DND-41 (cell line): ENCODE results near the gene FAM83G.

Source experiments
- ATAC-seq: fragments of 200-7000 bp; cut with Tn5 transposase; 3 replicates; pipeline ENCODE4 v1.9.1; 2021; ENCODE audit warnings: low read depth; ENCODE audit not compliant: insufficient read depth
- DNase-seq: peaks from one replicate; pipeline ENCODE4 v3.0.0-alpha.2; 2020
- H2AFZ ChIP-seq: 2 replicates; pipeline ENCODE4 v1.6.0; 2012; ENCODE audit warnings: low read depth, low read length
- H3K27ac ChIP-seq: 2 replicates; pipeline ENCODE4 v1.5.1; 2012; ENCODE audit warnings: low read length, inconsistent platforms
- H3K27me3 ChIP-seq: fragments of 200-600 bp; sonication (generic); 2 replicates; pipeline ENCODE4 v1.6.0; 2012; ENCODE audit warnings: low read length, mild to moderate bottlenecking, inconsistent platforms; ENCODE audit not compliant: insufficient read depth, poor library complexity
- H3K36me3 ChIP-seq: 2 replicates; pipeline ENCODE4 v1.5.1; 2012; ENCODE audit warnings: low read length, inconsistent platforms; ENCODE audit not compliant: insufficient read depth
- H3K4me1 ChIP-seq: 2 replicates; pipeline ENCODE4 v1.5.1; 2012; ENCODE audit warnings: mild to moderate bottlenecking, low read length; ENCODE audit not compliant: insufficient read depth
- H3K4me2 ChIP-seq: 2 replicates; pipeline ENCODE4 v1.6.0; 2012; ENCODE audit warnings: mild to moderate bottlenecking, moderate library complexity, low read length, inconsistent platforms; ENCODE audit not compliant: insufficient read depth
- H3K4me3 ChIP-seq, 2 experiments: fragments of 200-600 bp in 1 of 2; shearing (Covaris generic) in 1 of 2; 2 replicates each; pipeline ENCODE4 v1.5.1; 2012 to 2016; ENCODE audit warnings: inconsistent platforms in 2 of 2, low read length in 2 of 2, mild to moderate bottlenecking in 2 of 2, low read depth in 1 of 2, moderate library complexity in 1 of 2
- H3K79me2 ChIP-seq: 2 replicates; pipeline ENCODE4 v1.6.0; 2012; ENCODE audit warnings: low read length, inconsistent platforms; ENCODE audit not compliant: insufficient read depth
- H3K9ac ChIP-seq: 2 replicates; pipeline ENCODE4 v1.6.0; 2012; ENCODE audit warnings: low read depth, mild to moderate bottlenecking, inconsistent platforms, low read length, moderate library complexity
- H3K9me3 ChIP-seq: 2 replicates; pipeline ENCODE4 v1.5.1; 2012; ENCODE audit warnings: low read length, moderate library complexity, mild to moderate bottlenecking, inconsistent platforms; ENCODE audit not compliant: insufficient read depth, severe bottlenecking
- H4K20me1 ChIP-seq: 2 replicates; pipeline ENCODE4 v1.6.0; 2012; ENCODE audit warnings: low read length; ENCODE audit not compliant: insufficient read depth
- EZH2 ChIP-seq: IDR thresholded peaks from 3 replicates; pipeline ENCODE4 v1.6.1; 2012; ENCODE audit warnings: borderline replicate concordance, low read depth, mild to moderate bottlenecking, moderate library complexity, low read length, inconsistent platforms; ENCODE audit not compliant: severe bottlenecking
- TF ChIP-seq, protein P1 (sequence below): IDR thresholded peaks from 2 replicates; pipeline ENCODE4 v1.5.1; 2012; ENCODE audit warnings: borderline replicate concordance, low read length, moderate library complexity, mild to moderate bottlenecking; ENCODE audit not compliant: poor library complexity, severe bottlenecking; ENCODE audit errors: extremely low read depth

The FAM83G gene

DNA sequence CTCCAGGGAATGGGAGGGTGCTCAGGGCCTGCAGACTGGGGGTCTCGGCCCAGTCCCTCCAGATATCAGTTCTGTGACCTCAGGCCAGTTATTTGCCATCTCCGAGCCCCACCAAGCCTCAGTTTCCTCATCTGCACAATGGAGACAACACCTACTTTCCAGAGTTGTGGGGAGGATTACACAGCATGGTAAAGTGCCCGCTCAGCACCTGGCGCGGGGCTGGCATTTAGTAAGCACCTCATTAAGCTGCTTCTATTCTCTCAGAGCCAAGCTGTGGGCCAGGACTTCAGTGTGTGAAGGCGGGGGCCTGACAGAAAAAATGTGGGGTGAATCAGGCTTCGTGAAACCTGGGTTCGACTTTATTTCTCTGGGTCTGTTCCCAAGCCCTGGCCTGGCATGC lies 5.2 kb downstream of the FAM83G start:
- ATAC-seq (no peak), DNase-seq (no peak)
- Histone ChIP-seq H3K36me3 (no peaks in the 10 kb centered on the region), H3K9ac (no peak overlapping the region), H3K4me1 (no peaks in the 10 kb centered on the region), H4K20me1 (0 out of 2 replicates have a peak, but pooled peaks cover 10% of the 10 kb centered on the region), H3K27ac (no peak overlapping the region), H3K79me2 (no peaks in the 10 kb centered on the region), H2AFZ (no peak overlapping the region), H3K27me3 (no peaks in the 10 kb centered on the region), H3K9me3 (peaks cover 3% of the 10 kb centered on the region), H3K4me3 (no peak overlapping the region), H3K4me2 (no peak overlapping the region)
- TF ChIP-seq, protein P1, sequence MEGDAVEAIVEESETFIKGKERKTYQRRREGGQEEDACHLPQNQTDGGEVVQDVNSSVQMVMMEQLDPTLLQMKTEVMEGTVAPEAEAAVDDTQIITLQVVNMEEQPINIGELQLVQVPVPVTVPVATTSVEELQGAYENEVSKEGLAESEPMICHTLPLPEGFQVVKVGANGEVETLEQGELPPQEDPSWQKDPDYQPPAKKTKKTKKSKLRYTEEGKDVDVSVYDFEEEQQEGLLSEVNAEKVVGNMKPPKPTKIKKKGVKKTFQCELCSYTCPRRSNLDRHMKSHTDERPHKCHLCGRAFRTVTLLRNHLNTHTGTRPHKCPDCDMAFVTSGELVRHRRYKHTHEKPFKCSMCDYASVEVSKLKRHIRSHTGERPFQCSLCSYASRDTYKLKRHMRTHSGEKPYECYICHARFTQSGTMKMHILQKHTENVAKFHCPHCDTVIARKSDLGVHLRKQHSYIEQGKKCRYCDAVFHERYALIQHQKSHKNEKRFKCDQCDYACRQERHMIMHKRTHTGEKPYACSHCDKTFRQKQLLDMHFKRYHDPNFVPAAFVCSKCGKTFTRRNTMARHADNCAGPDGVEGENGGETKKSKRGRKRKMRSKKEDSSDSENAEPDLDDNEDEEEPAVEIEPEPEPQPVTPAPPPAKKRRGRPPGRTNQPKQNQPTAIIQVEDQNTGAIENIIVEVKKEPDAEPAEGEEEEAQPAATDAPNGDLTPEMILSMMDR, result no peak

DNA sequence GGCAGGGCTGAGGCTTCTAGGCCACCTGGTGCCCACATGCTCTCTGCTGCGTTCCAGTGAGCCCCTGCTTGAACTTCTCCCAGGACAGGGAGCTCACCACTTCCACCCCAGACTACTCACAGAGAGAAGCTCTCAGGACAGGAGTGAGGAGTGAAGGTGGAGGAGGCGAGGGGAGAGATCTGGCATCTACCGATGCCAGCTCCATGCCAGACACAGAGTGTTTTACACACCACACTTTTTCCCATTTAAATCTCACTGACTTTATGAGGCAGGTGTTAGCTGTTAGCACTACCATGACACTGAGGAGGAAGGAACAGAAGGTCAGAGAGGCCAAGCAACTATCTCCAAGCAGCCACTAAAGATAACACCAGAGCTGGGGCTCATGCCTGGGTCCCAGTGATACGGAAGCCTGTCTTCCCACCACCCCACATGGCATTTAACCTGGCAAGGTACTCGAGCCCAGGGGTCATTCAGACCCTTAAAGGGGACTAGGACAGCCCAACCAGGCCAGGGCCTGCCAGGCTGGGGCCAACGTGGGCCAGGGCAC lies 6.8 kb downstream of the FAM83G start:
- Histone ChIP-seq H3K9me3 (peaks cover 3% of the 10 kb centered on the region), H3K4me2 (no peak overlapping the region), H3K4me3 (no peak overlapping the region), H3K27ac (no peak overlapping the region), H2AFZ (no peak overlapping the region), H3K4me1 (no peaks in the 10 kb centered on the region), H3K36me3 (no peaks in the 10 kb centered on the region), H4K20me1 (0 out of 2 replicates have a peak, but pooled peaks cover 10% of the 10 kb centered on the region), H3K27me3 (no peaks in the 10 kb centered on the region), H3K9ac (no peak overlapping the region), H3K79me2 (no peaks in the 10 kb centered on the region)
- ATAC-seq (no peak), DNase-seq (no peak)
- TF ChIP-seq, protein P1, result no peak
- TF ChIP-seq EZH2, result no peak

DNA sequence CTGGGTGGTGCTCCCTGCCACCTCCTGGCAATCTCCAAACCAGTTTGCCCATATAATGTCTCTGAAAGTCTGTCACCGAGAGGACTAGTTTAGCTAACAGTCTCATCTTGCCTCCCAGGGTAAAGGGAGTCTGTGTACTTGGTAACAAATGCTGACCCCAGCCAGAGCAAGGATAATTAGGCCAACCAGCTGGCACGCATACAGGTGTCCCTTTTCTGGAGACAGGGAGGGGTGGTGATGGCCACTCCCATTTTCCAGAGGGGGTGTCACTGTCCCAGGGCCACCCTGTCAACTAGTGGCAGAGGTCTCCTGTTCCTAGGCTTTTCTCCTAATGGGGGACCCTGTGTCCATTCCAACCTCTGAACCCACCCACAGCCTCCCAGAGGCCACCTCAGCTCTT lies 8.1 kb downstream of the FAM83G start:
- Histone ChIP-seq H4K20me1 (0 out of 2 replicates have a peak, but pooled peaks cover 10% of the 10 kb centered on the region), H3K9ac (no peak overlapping the region), H3K9me3 (peaks cover 3% of the 10 kb centered on the region), H3K36me3 (no peaks in the 10 kb centered on the region), H2AFZ (no peak overlapping the region), H3K4me3 (no peak overlapping the region), H3K4me2 (no peak overlapping the region), H3K4me1 (no peaks in the 10 kb centered on the region), H3K27me3 (no peaks in the 10 kb centered on the region), H3K79me2 (no peaks in the 10 kb centered on the region), H3K27ac (no peak overlapping the region)
- TF ChIP-seq, protein P1, result no peak
- TF ChIP-seq EZH2, result no peak
- DNase-seq (no peak), ATAC-seq (no peak)

DNA sequence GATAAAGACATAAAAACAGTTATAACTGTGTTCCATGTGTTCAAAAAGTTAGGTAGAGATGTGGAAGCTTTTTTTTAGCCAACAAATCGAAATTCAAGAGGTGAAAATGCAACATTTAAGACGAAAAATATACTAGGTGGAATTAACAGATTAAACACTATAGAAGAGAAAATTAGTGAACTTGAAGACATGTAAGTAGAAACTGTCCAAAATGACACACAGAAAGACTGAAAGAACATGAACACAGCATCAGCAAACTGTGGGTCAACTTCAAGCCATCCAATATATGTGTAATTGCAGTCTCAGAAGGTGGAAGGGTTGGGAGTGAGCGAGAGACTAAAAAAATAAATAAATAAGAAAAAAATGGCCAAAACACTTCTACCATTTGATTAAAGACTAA lies 9.3 kb downstream of the FAM83G start:
- no peak for DNase-seq
- no peaks in the 10 kb centered on the region for H3K79me2 ChIP-seq

More for the DNA sequence above, 9.3 kb downstream of the FAM83G start:
- H3K9ac ChIP-seq, result no peak overlapping the region
- no peaks in the 10 kb centered on the region for H3K27me3 ChIP-seq
- H3K9me3 ChIP-seq, result peaks cover 3% of the 10 kb centered on the region
- no peak for ATAC-seq
- H3K36me3 ChIP-seq, result no peaks in the 10 kb centered on the region
- H3K4me1 ChIP-seq, result no peaks in the 10 kb centered on the region
- H3K27ac ChIP-seq, result no peak overlapping the region
- no peak overlapping the region for H3K4me3 ChIP-seq
- H3K4me2 ChIP-seq, result no peak overlapping the region
- TF ChIP-seq EZH2, result no peak
- TF ChIP-seq, protein P1, result no peak
- H4K20me1 ChIP-seq, result peaks cover 10% of the 10 kb centered on the region; the same call in 1 of the 2 replicates
- H2AFZ ChIP-seq, result no peak overlapping the region
